ENCODE results near the gene WDFY2. TPM values are rescaled to one million over a fixed set of nuclear protein-coding genes. Genes with fewer than 3 reads are reported as not detected.

The WDFY2 gene
- total RNA-seq, 2 experiments from 2014 or later = 11.3 TPM

DNA sequence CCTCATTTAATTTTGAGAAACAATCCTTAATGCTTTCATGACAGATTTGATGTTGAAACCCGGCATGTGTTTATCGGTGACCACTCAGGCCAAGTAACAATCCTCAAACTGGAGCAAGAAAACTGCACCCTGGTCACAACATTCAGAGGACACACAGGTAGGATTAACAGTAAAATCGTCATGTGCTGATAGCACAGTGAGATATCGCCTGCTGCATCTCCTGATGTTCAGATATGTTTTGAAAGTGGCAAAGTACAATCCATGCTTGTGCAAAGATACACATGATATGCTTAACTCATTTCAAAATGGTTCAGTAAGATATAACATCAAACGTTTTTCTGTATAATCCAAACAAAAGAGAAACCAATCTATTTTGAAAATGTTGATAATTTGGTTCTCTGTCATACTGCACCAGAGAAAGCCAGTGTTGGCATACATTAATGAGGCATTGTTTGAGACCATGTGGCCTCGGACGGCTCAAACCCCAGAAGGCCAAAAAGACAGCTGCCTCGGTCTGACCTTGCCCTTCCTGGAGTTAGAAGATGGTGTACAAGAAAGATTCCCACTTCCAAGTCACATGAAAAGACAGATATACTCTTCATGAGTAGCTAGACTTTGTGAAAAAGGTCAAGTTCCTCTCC lies 143.5 kb downstream of the WDFY2 start:
- H3K9me3 Mint-ChIP-seq (ENCODE audit: insufficient read depth) = no peaks in the 10 kb centered on the region
- CTCF ChIA-PET = no interaction called here

GRCh38 chr13:51728275-51728673 lies 144.0 kb downstream of the WDFY2 start:
- H3K27me3 Mint-ChIP-seq (ENCODE audit: low read depth) = no peaks in the 10 kb centered on the region

More for the DNA sequence above, 143.5 kb downstream of the WDFY2 start:
- ATAC-seq (no peak), DNase-seq (no peak)
- POLR2A ChIA-PET = no interaction called here
- H3K4me3 Mint-ChIP-seq = no peak overlapping the region
- H3K27me3 Mint-ChIP-seq (ENCODE audit: low read depth) = no peaks in the 10 kb centered on the region
- peaks cover 4% of the 10 kb centered on the region for H3K4me1 Mint-ChIP-seq (ENCODE audit: low read depth)
- H3K36me3 Mint-ChIP-seq (ENCODE audit: low read depth) = peaks cover 7% of the 10 kb centered on the region
- H3K27ac Mint-ChIP-seq = no peak overlapping the region

DNA sequence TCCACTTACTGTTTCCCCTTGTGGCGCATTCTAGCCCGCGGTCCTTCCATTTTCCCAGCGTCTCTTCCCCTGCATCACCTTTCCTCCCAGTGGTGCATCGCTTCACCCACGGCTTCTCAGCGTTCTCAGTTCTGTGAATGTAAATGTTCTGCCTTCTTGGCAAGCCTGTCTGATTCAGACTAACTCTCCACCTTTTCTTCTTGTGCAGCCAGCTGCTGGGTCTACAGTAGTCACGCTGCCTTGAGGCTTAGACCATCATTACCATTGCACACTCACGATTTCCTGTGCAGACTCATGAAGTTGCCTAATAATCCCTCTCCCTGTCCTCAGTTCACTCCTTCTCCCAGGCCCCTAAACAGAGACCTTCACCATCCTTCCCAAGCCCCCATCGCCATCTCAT lies 144.7 kb downstream of the WDFY2 start:
- ChIA-PET POLR2A (interaction anchor here (0.5 kb wide), 1 partner anchor 10 kb away, joined by 5 read pairs; no protein-coding TSS in a partner anchor), CTCF (no interaction called here)
- ATAC-seq (no peak), DNase-seq (no peak)
- Mint-ChIP-seq H3K27ac (no peak overlapping the region), H3K4me3 (no peak overlapping the region), H3K4me1 (ENCODE audit: low read depth) (peaks cover 4% of the 10 kb centered on the region), H3K27me3 (ENCODE audit: low read depth) (no peaks in the 10 kb centered on the region), H3K36me3 (ENCODE audit: low read depth) (peaks cover 7% of the 10 kb centered on the region), H3K9me3 (ENCODE audit: insufficient read depth) (no peaks in the 10 kb centered on the region)

More at GRCh38 chr13:51728275-51728673, 144.0 kb downstream of the WDFY2 start:
- Mint-ChIP-seq H3K36me3 (ENCODE audit: low read depth) (peaks cover 7% of the 10 kb centered on the region), H3K27ac (no peak overlapping the region), H3K9me3 (ENCODE audit: insufficient read depth) (no peaks in the 10 kb centered on the region), H3K4me1 (ENCODE audit: low read depth) (peaks cover 4% of the 10 kb centered on the region), H3K4me3 (no peak overlapping the region)
- ChIA-PET CTCF (no interaction called here), POLR2A (no interaction called here)
- DNase-seq (no peak), ATAC-seq (no peak)

DNA sequence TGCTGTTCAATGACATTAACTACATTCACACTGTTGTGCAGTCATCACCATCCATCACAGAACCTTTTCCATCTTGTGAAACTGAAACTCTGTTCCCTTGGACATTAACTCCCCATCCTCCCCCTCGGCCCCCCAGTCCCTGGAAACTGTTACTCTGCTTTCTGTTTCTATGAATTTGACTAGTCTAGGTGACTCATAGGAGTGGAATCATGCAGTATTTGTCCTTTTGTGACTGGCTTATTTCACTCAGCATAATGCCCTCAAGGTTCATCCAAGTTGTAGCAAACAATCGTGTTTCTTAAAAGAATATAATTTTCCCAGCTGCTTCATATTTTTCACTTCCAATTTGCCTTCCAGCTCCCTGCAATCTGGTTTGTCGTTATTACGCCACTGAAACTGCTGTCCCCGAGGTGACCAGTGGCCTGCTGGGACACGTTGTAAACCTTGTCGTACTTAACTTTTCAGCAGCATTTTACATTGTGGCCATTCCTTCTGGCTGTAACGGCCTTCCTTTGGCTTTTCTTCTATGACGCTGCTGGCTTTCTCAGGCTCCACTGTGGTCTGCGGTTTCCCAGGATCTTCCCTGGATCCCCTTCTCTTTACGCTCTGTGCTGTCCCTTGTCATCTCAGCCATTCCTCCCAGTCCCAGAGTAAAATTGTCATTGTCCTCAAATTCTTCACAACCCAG lies 145.7 kb downstream of the WDFY2 start:
- Mint-ChIP-seq H3K9me3 (ENCODE audit: insufficient read depth) (no peaks in the 10 kb centered on the region), H3K4me3 (no peak overlapping the region), H3K27ac (no peak overlapping the region), H3K27me3 (ENCODE audit: low read depth) (no peaks in the 10 kb centered on the region), H3K4me1 (ENCODE audit: low read depth) (peaks cover 4% of the 10 kb centered on the region), H3K36me3 (ENCODE audit: low read depth) (peaks cover 7% of the 10 kb centered on the region)
- POLR2A ChIA-PET = no interaction called here
- ATAC-seq (peak; percentile 42), DNase-seq (no peak)
- CTCF ChIA-PET = no interaction called here

GRCh38 chr13:51730927-51731326 lies 146.7 kb downstream of the WDFY2 start:
- Mint-ChIP-seq H3K27ac (no peak overlapping the region), H3K27me3 (ENCODE audit: low read depth) (no peaks in the 10 kb centered on the region), H3K4me3 (no peak overlapping the region), H3K4me1 (ENCODE audit: low read depth) (peaks cover 4% of the 10 kb centered on the region), H3K9me3 (ENCODE audit: insufficient read depth) (no peaks in the 10 kb centered on the region), H3K36me3 (ENCODE audit: low read depth) (peaks cover 7% of the 10 kb centered on the region)
- ChIA-PET CTCF (interaction anchor here (1.4 kb wide), 1 partner anchor 10 kb away, joined by 4 read pairs; no protein-coding TSS in a partner anchor), POLR2A (no interaction called here)
- ATAC-seq (no peak), DNase-seq (no peak)

- no peak for ATAC-seq
- H3K27ac Mint-ChIP-seq = no peak overlapping the region
- CTCF ChIA-PET = interaction anchor here (1.4 kb wide), 1 partner anchor 10 kb away, joined by 4 read pairs; no protein-coding TSS in a partner anchor
These were observed 147.5 kb downstream of the WDFY2 start for GRCh38 chr13:51731759-51732158.

DNA sequence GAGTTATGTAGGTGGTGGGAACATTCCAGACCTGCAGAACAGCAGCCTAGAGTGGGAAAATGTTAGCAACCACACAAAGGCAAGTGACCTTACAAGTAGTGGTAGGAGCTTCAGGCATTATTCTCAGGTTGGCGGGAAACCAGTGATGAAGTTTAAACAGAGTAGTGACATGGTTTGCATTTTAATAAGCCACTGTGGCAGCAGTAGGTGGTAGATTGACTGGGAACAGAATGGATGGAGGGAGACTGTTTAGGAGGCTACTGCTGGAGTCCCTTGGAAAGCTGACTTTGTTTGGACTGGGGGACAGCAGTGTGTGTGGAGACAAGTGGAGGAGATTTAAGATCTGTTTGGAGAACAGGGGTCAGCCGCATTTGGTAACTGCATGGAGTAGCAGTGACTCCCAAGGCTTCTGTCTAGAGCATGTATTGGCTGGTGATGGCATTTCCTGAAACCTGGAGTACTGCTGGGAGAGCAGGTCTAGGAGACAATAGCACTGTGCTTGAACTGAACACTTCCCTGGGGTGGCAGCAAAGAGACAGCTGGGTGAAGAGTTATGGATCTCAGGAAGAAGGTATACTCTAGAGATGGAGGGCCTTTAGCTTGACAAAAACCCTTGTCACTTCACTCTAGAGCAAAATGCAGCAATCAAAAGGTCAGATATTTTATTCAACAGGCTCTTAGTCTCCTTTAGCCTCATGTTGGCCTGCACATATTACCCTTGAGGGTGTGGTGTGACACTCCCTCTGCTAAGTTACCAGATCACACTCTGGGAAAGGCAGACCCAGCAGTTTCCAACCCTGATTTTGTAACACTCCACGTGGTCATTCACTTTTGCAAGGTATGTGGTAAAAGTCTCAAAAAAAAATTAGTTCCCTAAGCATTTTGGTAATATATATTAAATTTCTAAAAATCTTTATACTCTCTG lies 149.4 kb downstream of the WDFY2 start:
- POLR2A ChIA-PET = no interaction called here
- Mint-ChIP-seq H3K4me1 (ENCODE audit: low read depth) (peaks cover 15% of the 10 kb centered on the region), H3K27me3 (ENCODE audit: low read depth) (no peaks in the 10 kb centered on the region), H3K4me3 (no peak overlapping the region), H3K27ac (no peak overlapping the region), H3K9me3 (ENCODE audit: insufficient read depth) (no peaks in the 10 kb centered on the region), H3K36me3 (ENCODE audit: low read depth) (peaks cover 4% of the 10 kb centered on the region)
- DNase-seq (no peak), ATAC-seq (no peak)
- CTCF ChIA-PET = no interaction called here

More at GRCh38 chr13:51731759-51732158, 147.5 kb downstream of the WDFY2 start:
- no peak for DNase-seq
- POLR2A ChIA-PET = interaction anchor here (0.6 kb wide), 1 partner anchor 35 kb away, joined by 3 read pairs; no protein-coding TSS in a partner anchor
- peaks cover 7% of the 10 kb centered on the region for H3K36me3 Mint-ChIP-seq (ENCODE audit: low read depth)
- H3K4me3 Mint-ChIP-seq = no peak overlapping the region
- H3K27me3 Mint-ChIP-seq (ENCODE audit: low read depth) = no peaks in the 10 kb centered on the region
- H3K4me1 Mint-ChIP-seq (ENCODE audit: low read depth) = peaks cover 4% of the 10 kb centered on the region
- H3K9me3 Mint-ChIP-seq (ENCODE audit: insufficient read depth) = no peaks in the 10 kb centered on the region

- CTCF ChIA-PET = no interaction called here
- H3K9me3 Mint-ChIP-seq (ENCODE audit: insufficient read depth) = no peaks in the 10 kb centered on the region
- H3K4me3 Mint-ChIP-seq = no peak overlapping the region
- peaks cover 21% of the 10 kb centered on the region for H3K4me1 Mint-ChIP-seq (ENCODE audit: low read depth)
- no peak overlapping the region for H3K27ac Mint-ChIP-seq
- DNase-seq (no peak), ATAC-seq (no peak)
- H3K27me3 Mint-ChIP-seq (ENCODE audit: low read depth) = no peaks in the 10 kb centered on the region
- POLR2A ChIA-PET = no interaction called here
- peaks cover 12% of the 10 kb centered on the region for H3K36me3 Mint-ChIP-seq (ENCODE audit: low read depth)
These were observed 150.5 kb downstream of the WDFY2 start for GRCh38 chr13:51734786-51735185.

DNA sequence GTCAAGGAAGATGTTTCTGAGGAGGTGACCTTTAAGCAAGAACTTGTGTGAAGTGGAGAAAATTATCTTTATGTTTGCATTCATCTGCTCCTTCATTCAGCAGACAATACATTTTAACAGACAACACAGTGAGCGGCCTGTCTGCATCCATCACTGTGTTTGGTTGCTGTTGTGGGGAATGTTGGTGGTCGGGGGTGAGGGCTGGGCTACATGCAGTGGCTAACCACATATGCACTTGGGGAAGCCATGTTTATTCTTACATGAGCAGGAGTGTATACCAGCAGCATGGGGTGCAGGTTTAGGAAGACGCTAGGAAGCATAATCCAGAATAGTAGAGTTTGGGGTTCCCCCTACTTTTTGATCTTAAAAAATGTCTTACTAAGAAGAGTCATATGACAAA lies 153.3 kb downstream of the WDFY2 start:
- POLR2A ChIA-PET = no interaction called here
- CTCF ChIA-PET = no interaction called here
- Mint-ChIP-seq H3K36me3 (ENCODE audit: low read depth) (peaks cover 18% of the 10 kb centered on the region), H3K9me3 (ENCODE audit: insufficient read depth) (no peaks in the 10 kb centered on the region), H3K4me3 (no peak overlapping the region), H3K27me3 (ENCODE audit: low read depth) (no peaks in the 10 kb centered on the region), H3K27ac (no peak overlapping the region), H3K4me1 (ENCODE audit: low read depth) (peaks cover 17% of the 10 kb centered on the region)
- DNase-seq (peak; percentile 35), ATAC-seq (peak; percentile 64)

GRCh38 chr13:51738226-51738905 lies 154.1 kb downstream of the WDFY2 start:
- no peak for ATAC-seq
- no peak overlapping the region for H3K4me3 Mint-ChIP-seq
- peaks cover 17% of the 10 kb centered on the region for H3K4me1 Mint-ChIP-seq (ENCODE audit: low read depth)
- H3K9me3 Mint-ChIP-seq (ENCODE audit: insufficient read depth) = no peaks in the 10 kb centered on the region
- POLR2A ChIA-PET = no interaction called here
- no peaks in the 10 kb centered on the region for H3K27me3 Mint-ChIP-seq (ENCODE audit: low read depth)
- peaks cover 18% of the 10 kb centered on the region for H3K36me3 Mint-ChIP-seq (ENCODE audit: low read depth)
- no peak overlapping the region for H3K27ac Mint-ChIP-seq
- no peak for DNase-seq
- CTCF ChIA-PET = no interaction called here

- no peak overlapping the region for H3K27ac Mint-ChIP-seq
- CTCF ChIA-PET = interaction anchor here (2.5 kb wide), 1 partner anchor 18 kb away, joined by 8 read pairs; no protein-coding TSS in a partner anchor
- POLR2A ChIA-PET = no interaction called here
- H3K4me3 Mint-ChIP-seq = no peak overlapping the region
- ATAC-seq (no peak), DNase-seq (no peak)
- H3K9me3 Mint-ChIP-seq (ENCODE audit: insufficient read depth) = no peaks in the 10 kb centered on the region
- peaks cover 17% of the 10 kb centered on the region for H3K4me1 Mint-ChIP-seq (ENCODE audit: low read depth)
- peaks cover 18% of the 10 kb centered on the region for H3K36me3 Mint-ChIP-seq (ENCODE audit: low read depth)
- no peaks in the 10 kb centered on the region for H3K27me3 Mint-ChIP-seq (ENCODE audit: low read depth)
These were observed 154.9 kb downstream of the WDFY2 start for GRCh38 chr13:51739027-51739764.

All from activated CD8-positive, alpha-beta T cell treated with anti-CD3 and anti-CD28 coated beads, Interleukin-2, amount 10 ng/mL, durations not matched to agents 7 days and 5 days (primary cell).